Measurements from ENCODE around the gene NLGN2.

NLGN2 gene

DNA sequence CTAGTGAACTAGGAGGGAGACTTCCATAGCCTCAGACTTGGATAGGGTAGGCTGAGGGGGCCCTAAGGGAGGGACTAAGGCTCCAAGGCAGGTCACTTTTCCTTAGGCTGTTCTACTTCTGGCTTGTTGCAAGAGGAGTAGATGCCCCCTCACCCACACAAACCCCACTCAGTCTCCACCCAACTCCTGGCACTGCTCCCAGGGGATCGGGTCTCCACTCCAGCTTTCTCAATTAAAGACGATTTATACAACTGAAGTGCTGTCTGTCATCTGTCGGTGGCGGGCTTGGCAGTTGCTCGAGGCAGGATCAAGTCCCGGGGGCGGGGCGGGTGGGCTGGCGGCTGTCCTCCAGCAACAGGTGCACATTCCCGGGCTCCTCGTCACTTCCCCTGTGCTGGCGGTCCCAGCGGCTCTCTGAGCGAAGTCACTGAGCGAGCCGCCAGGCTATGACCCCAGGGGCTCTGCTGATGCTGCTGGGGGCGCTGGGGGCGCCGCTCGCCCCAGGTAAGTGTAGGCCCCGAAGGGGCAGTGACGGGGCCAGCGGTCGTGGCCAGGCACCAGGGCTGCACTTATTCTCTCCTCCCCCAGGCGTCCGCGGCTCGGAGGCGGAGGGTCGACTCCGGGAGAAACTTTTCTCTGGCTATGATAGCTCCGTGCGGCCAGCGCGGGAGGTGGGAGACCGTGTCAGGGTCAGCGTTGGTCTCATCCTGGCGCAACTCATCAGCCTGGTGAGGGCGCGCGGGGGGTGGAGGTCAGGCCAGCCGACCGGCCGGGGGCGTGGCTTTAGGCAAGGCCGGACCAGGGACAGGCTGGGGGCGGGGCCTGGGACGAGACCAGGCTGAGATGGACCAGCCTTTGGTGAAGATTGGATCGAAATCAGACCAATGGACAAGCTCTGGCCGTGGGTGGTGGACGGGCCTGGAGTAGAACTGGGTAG is 37.3 kb downstream of the NLGN2 start, which contains the start of gene CHRNB1:
Gene CHRNB1, plus strand, starts transcription at position 380 of the 937 bp plus-strand sequence. Its CDS starts 67 bp downstream, at position 447.
- no peak for TF ChIP-seq CTCF (IDR thresholded peaks at IDR 0.05; ENCODE audit: low read depth, low read length, missing control alignments)
- DNase-seq (ENCODE audit: extremely low read depth, low read depth): no peak
- peak within 1 kb of the TSS; percentile 21; the same call in 1 of the 2 replicates for H3K4me3 ChIP-seq (replicated peaks; ENCODE audit: low read depth, low read length)

GRCh38 chr17:7445619-7445968 is 37.9 kb downstream of the NLGN2 start:
- 0 out of 2 replicates have a peak overlapping the region, but pooled peaks have one; percentile 21 for H3K4me3 ChIP-seq (replicated peaks; ENCODE audit: low read depth, low read length)
- TF ChIP-seq CTCF (IDR thresholded peaks at IDR 0.05; ENCODE audit: low read depth, low read length, missing control alignments): no peak
- DNase-seq (ENCODE audit: extremely low read depth, low read depth): no peak

DNA sequence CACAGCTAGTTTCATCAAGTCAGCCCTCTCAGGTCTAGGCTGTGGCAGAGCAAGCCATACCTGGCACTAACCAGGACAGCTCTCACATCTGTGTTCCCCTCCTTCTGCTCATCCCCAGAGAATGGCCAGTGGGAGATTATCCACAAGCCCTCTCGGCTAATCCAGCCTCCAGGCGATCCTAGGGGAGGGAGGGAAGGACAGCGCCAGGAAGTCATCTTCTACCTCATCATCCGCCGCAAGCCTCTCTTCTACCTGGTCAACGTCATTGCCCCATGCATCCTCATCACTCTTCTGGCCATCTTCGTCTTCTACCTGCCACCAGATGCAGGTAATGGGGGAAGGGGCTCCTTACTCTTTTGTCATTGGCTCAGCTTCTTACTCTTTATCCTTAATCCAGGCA is 40.8 kb downstream of the NLGN2 start:
- H3K4me3 ChIP-seq (replicated peaks; ENCODE audit: low read depth, low read length): no peak overlapping the region
- TF ChIP-seq CTCF (IDR thresholded peaks at IDR 0.05; ENCODE audit: low read depth, low read length, missing control alignments): no peak
- no peak for DNase-seq (ENCODE audit: extremely low read depth, low read depth)

DNA sequence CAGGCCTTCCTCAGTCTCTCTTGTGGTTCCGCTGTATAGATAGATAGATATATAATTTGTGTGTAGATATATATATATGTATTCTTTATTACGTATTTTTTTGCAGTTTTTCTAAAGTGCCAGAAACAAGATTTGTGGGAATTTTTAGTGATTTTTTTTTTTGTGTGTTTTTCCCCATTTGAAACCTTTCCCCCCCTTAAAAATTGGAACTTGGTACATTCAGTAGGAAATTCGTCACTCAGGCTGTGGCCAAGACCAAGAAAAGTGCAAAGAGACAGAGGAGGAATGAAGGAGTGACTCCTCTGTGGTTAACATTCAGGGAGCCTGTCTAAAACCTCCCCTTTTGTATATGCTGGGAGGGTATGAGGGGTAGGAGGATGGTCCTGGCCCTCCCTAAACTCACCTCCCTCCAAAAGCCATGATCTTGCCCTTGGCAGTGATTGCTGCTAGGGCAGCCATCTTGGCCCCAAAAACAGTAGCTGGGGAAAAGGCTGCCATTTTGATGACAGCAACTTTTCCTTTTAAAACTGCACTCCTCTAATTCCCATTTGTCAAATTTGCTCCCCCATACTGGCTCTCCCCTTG is 52.4 kb downstream of the NLGN2 start:
- no peak for DNase-seq (ENCODE audit: extremely low read depth, low read depth)
- H3K4me3 ChIP-seq (replicated peaks; ENCODE audit: low read depth, low read length): no peak overlapping the region
- no peak for TF ChIP-seq CTCF (IDR thresholded peaks at IDR 0.05; ENCODE audit: low read depth, low read length, missing control alignments)

DNA sequence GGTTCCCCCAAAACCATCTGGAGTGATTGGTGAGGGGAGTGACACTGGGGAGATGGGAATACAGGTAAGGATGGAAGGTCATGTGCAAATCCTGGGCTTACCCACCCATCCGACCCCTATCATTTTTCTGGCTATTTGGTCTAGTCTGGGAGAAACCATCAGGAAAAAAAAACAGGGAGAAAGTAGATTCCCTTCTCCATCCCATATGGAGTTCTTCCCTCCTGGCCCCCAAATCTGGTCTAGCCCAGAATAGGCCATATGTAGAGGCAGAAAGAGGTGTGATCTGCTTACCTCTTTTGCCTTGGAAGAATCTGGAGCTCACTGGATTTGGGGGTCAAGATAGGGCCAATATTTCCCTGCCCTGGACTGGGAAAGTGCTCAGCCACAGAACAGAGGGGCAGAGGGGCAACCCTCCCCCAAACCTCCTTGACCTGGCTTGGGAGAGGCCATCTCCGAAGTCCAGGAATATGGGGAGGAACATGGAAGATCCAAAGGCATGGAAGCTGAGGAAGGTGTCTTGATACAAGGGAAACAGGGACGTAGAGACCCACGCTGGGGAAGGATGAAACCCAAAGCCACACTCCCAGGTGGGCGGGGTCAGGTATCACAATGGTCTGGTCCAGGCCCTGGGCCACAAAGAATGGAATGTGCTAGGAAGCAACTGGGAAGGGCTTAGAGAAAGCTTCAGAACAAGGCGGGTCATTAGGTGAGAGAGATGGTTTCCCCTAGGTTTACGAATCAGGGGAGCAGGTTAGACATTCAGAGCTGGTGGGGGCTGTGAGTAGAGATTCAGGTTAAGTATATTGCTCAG is 53.4 kb downstream of the NLGN2 start:
- no peak for DNase-seq (ENCODE audit: extremely low read depth, low read depth)
- H3K4me3 ChIP-seq (replicated peaks; ENCODE audit: low read depth, low read length): no peak overlapping the region
- TF ChIP-seq CTCF (IDR thresholded peaks at IDR 0.05; ENCODE audit: low read depth, low read length, missing control alignments): no peak

- TF ChIP-seq CTCF (IDR thresholded peaks at IDR 0.05; ENCODE audit: low read depth, low read length, missing control alignments): no peak
- DNase-seq (ENCODE audit: extremely low read depth, low read depth): no peak
- no peak overlapping the region for H3K4me3 ChIP-seq (replicated peaks; ENCODE audit: low read depth, low read length)
These were observed 55.1 kb downstream of the NLGN2 start for GRCh38 chr17:7462474-7463371.
